ENCODE measurements around the gene FAM153A.
"Not testable (repeated sequence)": the region's sequence is repeated elsewhere in the genome, so short reads cannot be mapped to it uniquely, and the experiment has no call there.

Gene FAM153A

DNA sequence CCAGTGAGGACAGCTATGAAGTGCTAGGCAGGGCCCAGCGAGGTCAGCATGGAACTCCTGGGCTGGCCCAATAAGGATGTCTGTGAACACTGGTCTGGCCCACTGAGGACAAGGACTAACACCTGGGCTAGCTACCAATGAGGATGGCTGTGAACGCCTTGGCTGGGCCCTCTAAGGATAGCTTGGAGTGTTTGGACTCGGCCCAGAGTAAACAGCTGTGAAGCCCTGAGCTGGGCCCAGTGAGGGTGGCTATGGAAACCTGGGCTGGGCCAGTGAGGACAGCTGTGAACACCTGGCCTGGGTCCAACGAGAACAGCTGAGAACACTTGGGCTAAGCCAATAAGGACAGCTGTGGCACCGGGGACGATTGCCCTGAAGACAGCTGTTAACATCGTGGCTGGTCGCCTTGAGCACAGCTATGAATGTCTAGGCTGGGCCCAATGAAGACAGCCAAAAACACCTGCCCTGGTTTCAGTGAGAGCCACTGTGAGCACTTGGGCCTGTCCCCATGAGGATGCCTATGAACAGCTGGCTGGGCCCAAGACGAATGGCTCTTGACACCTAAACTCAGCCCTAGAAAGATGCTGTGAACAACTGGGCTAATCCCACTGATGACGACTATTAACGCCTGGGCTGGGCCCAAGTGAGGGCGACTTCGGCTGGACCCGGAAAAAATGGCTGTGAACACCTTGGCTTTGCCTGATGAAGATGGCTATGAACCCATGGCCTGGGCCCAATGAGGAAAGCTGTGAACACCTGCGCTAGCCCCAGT is 18.8 kb downstream of the FAM153A start:
- FAIRE-seq = not testable (repeated sequence)

DNA sequence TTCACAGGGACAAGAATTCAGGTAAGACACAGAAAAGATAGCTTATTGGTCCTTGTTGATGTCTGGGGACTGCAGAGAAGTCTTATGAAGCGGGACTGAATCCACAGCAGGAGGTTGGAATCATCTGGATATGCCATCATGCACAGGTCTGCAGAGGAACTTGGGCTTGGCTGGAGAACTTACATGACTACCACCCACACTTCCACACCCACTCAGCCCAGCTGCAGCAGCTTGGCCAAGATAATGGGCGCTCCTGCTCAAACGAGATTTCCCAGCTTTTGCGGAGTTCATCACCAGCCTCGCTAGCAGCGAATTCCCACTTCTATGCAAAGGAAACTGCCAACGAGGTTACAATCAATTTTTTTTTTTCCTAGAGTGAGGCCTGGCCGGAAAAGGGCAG is 21.7 kb downstream of the FAM153A start:
- FAIRE-seq; DNase-seq (ENCODE audit: insufficient read length, low spot score): not testable (repeated sequence)

More for the DNA sequence above, 18.8 kb downstream of the FAM153A start:
- DNase-seq (ENCODE audit: insufficient read length, low spot score) = not testable (repeated sequence)

DNA sequence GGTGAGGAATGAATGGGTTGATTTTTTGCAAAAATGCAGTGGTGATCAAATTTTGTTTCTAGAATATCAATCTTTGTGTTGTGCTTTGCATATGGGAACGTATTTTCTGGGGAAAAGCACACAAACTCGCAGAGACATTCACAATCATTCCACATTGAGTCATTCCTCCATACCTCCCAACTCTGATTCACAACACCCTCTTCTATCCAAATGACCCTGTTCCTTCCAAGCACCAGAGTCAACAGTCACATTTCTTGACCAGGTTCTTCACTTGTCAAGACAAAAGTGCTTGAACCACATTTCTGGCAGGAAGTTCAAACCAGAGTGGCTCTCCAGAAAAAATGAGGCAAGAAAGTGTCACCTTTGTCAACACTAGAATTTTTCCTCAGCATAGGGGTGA is 35.3 kb downstream of the FAM153A start:
- FAIRE-seq; DNase-seq (ENCODE audit: insufficient read length, low spot score): not testable (repeated sequence)

GRCh38 chr5:177724858-177725257 is 57.8 kb downstream of the FAM153A start:
- not testable (repeated sequence) for DNase-seq (ENCODE audit: insufficient read length, low spot score); FAIRE-seq

GRCh38 chr5:177723831-177724485 is 58.7 kb downstream of the FAM153A start:
- DNase-seq (ENCODE audit: insufficient read length, low spot score); FAIRE-seq: not testable (repeated sequence)

GRCh38 chr5:177722829-177723228 is 59.9 kb downstream of the FAM153A start:
- DNase-seq (ENCODE audit: insufficient read length, low spot score); FAIRE-seq: not testable (repeated sequence)

DNA sequence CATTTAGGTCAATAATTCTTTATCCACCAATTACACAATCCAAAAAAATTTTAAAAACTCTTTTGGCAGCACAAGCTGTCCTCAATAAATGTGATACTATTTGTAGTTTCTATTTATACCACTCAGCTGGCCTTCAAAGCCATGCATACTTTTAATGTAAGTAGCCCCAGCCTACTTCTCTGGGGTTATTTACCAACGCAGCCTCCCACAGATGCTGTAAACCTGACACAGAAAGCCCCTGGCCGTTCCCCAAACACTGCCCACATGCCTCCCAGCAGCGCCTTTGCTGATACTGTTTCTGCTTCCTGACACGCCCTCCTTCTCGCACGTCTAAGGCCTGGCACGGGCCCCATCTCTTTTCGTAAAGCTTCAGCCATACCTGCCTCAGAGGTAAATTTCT is 62.7 kb downstream of the FAM153A start:
- not testable (repeated sequence) for DNase-seq (ENCODE audit: insufficient read length, low spot score); FAIRE-seq

DNA sequence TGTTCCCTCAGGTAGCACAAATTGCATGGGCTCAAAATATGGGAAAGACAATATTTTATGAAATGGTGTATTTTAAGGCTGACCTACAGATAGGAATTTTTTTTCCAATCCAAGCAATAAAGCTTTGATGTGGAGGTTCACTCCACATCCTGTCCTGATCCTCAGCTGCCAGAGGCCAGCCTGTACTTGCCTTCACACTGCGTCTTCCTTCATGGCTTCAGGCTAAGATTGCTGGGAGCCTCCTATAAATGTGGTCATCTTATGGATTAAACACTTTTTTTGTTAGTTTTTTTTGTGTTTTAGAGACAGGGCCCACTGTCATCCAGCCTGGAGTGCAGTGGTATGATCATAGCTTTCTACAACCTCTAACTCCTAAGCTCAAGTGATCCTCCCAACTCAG is 67.3 kb downstream of the FAM153A start:
- DNase-seq (ENCODE audit: insufficient read length, low spot score); FAIRE-seq: not testable (repeated sequence)

DNA sequence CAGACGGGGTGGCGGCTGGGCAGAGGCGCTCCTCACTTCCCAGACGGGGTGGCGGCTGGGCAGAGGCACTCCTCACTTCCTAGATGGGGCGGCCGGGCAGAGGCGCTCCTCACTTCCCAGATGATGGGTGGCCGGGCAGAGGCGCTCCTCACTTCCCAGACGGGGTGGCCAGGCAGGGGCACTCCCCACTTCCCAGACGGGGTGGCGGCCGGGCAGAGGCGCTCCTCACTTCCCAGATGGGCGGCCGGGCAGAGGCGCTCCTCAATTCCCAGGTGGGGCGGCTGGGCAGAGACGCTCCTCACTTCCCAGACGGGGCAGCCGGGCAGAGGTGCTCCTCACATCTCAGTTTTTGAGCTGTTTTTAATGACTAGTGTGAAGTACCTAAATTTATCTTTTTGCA is 86.6 kb downstream of the FAM153A start:
- not testable (repeated sequence) for DNase-seq (ENCODE audit: insufficient read length, low spot score); FAIRE-seq

DNA sequence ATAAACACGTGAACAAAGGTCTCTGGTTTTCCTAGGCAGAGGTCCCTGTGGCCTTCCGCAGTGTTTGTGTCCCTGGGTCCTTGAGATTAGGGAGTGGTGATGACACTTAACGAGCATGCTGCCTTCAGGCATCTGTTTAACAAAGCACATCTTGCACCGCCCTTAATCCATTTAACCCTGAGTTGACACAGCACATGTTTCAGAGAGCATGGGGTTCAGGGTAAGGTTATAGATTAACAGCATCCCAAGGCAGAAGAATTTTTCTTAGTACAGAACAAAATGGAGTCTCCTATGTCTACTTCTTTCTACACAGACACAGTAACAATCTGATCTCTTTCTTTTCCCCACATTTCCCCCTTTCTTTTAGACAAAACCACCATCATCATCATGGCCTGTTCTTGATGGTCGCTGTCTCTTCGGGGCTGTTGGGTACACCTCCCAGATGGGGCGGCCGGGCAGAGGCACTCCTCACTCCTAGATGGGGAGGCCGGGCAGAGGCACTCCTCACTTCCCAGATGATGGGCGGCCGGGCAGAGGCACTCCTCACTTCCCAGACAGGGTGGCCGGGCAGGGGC is 87.3 kb downstream of the FAM153A start:
- FAIRE-seq = not testable (repeated sequence)

DNA sequence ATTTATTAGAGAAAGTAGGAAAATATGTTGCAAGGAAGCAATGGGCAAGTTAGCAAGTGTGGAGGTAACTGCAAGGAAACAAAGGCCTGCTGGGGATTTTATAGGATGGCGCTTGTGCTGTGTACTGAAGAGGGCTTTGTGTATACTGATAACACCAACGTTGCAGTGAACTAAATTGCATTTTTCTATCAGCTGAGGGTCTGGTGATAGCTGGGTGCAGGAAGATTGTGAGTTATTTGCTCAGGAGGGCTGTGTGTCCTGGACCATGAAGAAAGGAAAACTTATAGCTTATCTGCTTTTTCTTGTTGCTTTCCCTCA is 88.2 kb downstream of the FAM153A start:
- DNase-seq (ENCODE audit: insufficient read length, low spot score); FAIRE-seq: not testable (repeated sequence)

More for the DNA sequence above, 87.3 kb downstream of the FAM153A start:
- DNase-seq (ENCODE audit: insufficient read length, low spot score) = not testable (repeated sequence)

GRCh38 chr5:177693671-177694517 is 88.8 kb downstream of the FAM153A start:
- FAIRE-seq; DNase-seq (ENCODE audit: insufficient read length, low spot score): not testable (repeated sequence)

- FAIRE-seq; DNase-seq (ENCODE audit: insufficient read length, low spot score): not testable (repeated sequence)
These were observed 89.7 kb downstream of the FAM153A start for GRCh38 chr5:177692969-177693368.

GRCh38 chr5:177692507-177692906 is 90.2 kb downstream of the FAM153A start:
- FAIRE-seq; DNase-seq (ENCODE audit: insufficient read length, low spot score): not testable (repeated sequence)

- DNase-seq (ENCODE audit: insufficient read length, low spot score); FAIRE-seq: not testable (repeated sequence)
These were observed 93.6 kb downstream of the FAM153A start for GRCh38 chr5:177689011-177689610.

DNA sequence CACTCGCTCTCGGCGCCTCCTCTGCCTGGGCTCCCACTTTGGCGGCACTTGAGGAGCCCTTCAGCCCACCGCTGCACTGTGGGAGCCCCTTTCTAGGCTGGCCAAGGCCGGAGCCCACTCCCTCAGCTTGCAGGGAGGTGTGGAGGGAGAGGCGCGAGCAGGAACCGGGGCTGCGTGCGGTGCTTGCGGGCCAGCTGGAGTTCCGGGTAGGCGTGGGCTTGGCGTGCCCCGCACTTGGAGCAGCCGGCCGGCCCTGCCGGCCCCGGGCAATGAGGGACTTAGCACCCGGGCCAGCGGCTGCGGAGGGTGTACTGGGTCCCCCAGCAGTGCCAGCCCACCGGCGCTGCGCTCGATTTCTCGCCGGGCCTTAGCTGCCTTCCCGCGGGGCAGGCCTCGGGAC is 94.6 kb downstream of the FAM153A start:
- not testable (repeated sequence) for FAIRE-seq; DNase-seq (ENCODE audit: insufficient read length, low spot score)

- FAIRE-seq; DNase-seq (ENCODE audit: insufficient read length, low spot score): not testable (repeated sequence)
These were observed 100.8 kb downstream of the FAM153A start for GRCh38 chr5:177681920-177682319.

All from GM12891 (cell line).